T-helper 1 cell treated with Interleukin-12 subunit alpha and Interleukin-12 subunit beta and Interleukin-4 antibody, amounts not matched to agents 30 ng/mL and 1 ng/mL, for 36 hours (primary cell): ENCODE data around the gene ADAMTS7. TPM values are rescaled to one million over a fixed set of nuclear protein-coding genes. Genes with fewer than 3 reads are reported as not detected.
"Not testable (repeated sequence)": the region's sequence is repeated elsewhere in the genome, so short reads cannot be mapped to it uniquely, and the experiment has no call there.

Experiments
- intact Hi-C: fragments of 100-400 bp; cut with micrococcal nuclease; formaldehyde crosslinking; loops from one replicate; pipeline ENCODE4 v1.15.1; 2024
- total RNA-seq: library from RNA; stranded (reverse); gene quantifications from 2 replicates; pipeline ENCODE4 v1.2.3, GENCODE V29; 2022

ADAMTS7 gene
- total RNA-seq, 1 donor from 2014 or later = 0.32 TPM

DNA sequence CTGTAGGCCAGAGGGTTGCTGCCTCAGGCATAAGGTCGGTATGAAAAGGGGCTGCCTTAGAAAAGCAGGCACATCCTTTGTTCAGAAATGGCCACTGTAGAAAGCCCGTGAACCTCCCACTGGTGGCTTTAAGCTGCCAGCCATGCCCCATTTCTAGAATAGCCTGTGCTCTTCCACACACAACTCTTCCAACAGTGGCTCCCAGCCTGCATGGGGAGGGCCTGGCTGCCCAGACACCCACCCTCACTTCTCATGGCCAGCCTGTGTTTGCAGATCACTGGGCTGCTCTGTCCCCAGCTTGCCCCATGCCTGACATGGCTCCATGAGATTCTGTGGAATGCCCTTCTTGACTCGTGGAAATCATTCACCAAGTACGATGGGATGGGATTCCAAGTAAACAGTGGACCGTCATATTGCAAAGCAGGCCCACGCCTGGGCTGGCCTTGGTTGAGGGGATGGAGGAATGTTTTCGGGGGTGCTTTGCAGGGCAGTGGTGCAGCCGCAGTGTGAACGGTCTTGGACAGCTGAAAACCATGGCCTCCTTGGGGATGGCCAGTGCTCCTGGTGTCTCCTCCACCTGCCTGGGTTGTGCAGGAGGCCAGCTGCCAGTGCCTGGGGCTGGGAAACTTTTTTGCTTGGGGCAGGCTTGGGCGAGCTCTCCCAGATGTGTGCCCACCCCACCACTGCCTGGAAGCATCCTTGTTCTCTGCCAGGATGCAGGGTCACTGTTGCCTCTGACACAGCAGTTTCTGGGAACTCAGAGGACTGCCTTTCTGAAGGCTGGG, 57.3 kb downstream of the ADAMTS7 start:
- intact Hi-C loops = loop anchor here (5.0 to 10.0 kb wide), 2 partner anchors 37 to 431 kb away; no protein-coding TSS in a partner anchor

DNA sequence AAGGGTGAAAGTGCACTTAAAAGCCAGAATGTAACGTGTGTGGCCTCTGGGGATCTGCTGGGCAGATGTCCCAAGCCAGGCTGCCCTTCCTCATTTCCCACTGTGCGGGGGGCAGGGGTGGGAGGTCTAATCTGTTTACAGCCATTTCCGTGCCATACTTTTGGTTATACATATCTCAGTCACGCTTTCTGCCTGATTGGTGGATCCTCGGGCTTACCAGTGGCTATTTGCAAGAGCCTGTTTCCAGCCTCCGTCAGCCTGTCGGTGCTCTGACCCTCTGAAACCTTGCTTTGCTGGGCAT, 58.0 kb downstream of the ADAMTS7 start:
- intact Hi-C loops = loop anchor here (5.0 to 10.0 kb wide), 2 partner anchors 36 to 431 kb away; no protein-coding TSS in a partner anchor

DNA sequence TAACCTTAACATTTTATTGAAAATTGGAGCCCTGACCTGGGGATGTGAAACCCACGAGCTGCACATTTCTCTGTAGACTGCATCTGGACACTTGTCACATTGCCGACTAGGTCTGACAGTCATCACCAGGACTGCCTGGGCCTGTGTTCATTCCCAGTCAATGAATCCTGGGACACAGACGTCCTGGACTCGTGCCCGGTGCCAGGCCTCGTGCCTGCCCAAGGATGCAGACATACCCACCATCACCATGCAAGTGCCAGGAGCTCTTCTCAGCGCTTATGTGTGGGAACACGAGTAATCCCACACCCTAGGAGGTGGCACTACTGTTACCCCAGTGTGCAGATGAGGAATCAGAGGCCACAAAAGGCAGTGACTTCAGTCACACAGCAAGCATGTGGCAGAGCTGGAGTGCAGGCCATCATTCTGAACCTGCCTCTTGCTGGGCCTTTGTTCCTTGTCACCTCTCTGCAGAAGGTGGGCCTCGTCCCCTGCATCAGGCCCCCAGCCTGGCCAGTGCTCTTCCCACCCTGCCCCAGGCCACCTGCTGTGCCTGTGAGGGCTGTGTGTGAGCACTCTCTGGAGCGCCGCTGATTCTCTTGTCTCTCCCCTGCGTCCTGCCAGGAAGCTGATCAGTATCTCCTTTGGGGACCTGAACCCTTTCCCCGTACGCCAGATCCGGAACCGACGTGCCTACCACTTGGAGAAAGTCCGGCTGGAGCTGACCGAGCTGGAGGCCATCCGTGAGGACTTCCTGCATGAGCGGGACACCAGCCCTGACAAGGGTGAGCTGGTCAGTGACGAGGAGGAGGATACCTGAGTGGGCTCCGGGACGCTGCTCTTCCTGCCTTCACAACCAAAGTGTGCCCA, 58.5 kb downstream of the ADAMTS7 start:
- intact Hi-C loops = loop anchor here (5.0 to 10.0 kb wide), 2 partner anchors 35 to 432 kb away; no protein-coding TSS in a partner anchor

DNA sequence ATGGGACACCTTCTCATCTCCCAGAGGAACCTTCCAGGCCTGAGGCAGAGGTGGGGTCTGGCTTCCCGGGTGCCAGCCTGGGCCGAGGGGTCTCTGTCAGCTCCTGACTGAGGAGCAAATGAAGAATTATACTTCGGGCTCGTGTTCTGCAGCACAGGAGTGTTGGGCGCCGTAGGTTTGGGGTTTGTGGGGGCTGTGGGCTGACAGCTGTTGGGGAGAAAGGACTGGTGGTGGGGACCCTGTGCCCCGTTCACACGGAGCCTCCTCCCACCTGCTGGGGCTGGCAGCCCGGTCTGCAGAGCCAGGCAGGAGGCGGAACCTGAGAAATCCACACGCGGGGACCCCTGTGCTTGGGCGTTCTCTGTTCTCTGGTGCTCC, 59.7 kb downstream of the ADAMTS7 start:
- intact Hi-C loops = loop anchor here (1.0 to 10.0 kb wide), 8 partner anchors 10 to 638 kb away; partner anchors contain the start of genes IREB2 and PSMA4

DNA sequence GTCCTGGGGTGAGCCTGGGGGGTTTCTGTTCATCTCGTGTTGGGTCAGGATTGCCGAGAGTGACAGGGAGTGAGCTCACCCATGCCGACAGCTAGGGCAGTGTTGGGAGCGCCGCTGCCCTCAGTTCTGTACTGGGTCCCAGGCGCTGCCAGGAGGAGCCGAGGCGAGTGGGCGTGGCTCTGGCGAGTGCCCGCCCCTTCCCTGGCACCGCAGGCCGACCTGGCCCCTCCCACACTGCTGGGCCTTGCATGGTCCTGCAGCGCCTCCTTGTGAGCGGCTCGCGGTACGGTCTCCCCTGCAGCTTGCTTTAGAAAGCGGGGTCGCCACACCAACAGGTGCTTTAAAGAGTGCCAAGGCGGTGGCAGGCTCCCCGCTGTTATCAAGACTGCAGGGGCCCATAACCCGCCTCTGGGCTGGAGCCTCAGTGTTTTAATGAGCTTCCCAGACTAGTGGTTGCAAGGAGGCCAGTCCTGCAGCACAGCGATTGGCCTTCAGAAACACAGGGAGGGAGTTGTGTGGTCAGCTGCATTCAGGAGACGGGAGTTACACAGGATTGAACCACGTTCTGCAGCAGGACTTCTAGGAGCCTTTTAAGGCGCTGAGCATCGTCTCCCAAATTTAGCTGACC, 60.2 kb downstream of the ADAMTS7 start:
- intact Hi-C loops = loop anchor here (1.0 to 10.0 kb wide), 8 partner anchors 10 to 638 kb away; partner anchors contain the start of genes IREB2 and PSMA4

DNA sequence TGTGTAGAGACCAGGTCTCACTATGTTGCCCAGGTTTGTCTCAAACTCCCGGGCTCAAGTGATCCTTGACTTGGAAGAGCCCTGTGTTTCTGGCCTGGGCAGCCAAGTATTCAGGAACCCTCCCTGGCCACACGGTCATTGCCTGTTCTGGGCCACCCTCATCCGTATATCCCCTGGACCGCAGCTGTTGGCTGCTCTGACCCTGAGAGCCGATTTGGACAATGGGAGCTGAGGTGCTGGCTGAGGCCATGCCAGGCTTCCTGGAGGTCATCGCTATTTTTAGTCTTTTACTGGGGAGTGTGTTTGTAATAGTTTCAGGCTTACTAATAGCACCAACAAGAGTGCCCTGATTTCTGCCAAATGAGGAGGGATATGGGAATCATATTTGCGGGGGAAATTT, 60.7 kb downstream of the ADAMTS7 start:
- intact Hi-C loops = loop anchor here (2.0 to 10.0 kb wide), 3 partner anchors 33 to 434 kb away; partner anchors contain the start of gene IREB2

DNA sequence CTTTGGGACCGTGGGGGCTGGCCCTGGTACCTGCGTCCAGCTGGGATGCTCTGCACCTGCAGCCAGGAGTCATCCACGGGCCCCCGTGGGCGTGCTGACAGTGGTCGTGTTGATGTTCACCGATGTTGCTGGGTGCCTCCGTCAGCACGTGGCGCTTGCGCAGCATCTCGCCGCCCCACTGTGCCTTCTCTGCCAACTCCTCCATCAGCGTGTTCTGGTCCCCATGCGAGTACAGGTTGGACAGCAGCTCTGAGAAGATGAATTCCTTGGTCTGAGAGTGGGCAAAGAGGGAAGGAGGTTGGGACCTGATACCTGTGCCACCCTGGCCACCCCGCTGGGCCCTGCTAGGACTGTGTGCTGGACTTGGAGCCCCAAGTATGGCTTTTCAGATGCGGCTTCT, 61.4 kb downstream of the ADAMTS7 start:
- intact Hi-C loops = loop anchor here (2.0 to 10.0 kb wide), 3 partner anchors 33 to 435 kb away; partner anchors contain the start of gene IREB2

DNA sequence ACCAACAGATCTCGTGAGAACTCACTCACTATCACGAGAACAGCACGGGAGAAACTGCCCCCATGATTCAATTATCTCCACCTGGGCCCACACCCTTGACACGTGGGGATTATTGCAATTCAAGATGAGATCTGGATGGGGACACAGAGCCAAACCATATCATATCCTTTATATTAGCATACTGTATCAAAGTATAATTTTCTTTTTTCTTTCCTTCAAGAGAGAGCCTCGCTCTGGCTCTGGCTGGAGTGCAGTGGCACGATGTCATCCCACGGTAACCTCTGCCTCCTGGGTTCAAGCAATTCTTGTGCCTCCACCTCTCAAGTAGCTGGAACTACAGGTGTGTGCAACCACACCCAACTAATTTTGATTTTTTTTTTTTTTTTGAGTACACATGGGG, 63.4 kb downstream of the ADAMTS7 start:
- intact Hi-C loops = not testable (repeated sequence)

DNA sequence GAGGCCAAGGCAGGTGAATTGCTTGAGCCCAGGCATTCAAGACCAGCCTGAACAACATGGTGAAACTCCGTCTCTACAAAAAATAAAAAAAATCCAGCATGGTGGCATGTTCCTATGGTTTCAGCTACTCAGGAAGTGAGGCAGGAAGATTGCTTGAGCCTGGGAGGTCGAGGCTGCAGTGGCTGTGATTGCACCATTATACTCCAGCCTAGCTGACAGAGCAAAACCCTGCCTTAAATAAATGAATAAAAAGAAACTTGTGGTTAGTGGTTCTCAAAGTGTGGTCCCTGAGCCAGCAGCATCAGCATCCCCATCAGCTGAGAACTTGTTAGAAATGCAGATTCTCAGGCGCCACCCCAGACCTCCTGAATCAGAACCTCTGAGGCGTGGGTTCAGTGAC, 69.6 kb downstream of the ADAMTS7 start:
- intact Hi-C loops = not testable (repeated sequence)

DNA sequence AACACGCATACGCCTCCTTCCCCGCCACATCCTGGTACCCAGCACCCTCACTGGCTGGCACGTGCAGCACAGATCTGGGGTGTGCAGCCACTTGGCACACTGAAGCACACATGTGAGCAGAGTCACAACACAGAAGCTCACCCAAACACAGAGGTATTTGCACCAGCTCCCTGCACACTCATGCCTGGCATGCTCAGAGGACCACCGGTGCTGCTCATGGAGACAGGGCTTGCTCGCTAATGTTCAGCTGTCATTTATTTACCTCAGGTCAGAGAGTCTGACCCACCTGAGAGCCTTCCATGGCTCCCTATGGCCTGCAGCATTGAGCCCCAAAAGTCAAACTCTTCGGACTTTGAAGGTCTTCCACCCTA, 70.4 kb downstream of the ADAMTS7 start:
- intact Hi-C loops = no loop called here

DNA sequence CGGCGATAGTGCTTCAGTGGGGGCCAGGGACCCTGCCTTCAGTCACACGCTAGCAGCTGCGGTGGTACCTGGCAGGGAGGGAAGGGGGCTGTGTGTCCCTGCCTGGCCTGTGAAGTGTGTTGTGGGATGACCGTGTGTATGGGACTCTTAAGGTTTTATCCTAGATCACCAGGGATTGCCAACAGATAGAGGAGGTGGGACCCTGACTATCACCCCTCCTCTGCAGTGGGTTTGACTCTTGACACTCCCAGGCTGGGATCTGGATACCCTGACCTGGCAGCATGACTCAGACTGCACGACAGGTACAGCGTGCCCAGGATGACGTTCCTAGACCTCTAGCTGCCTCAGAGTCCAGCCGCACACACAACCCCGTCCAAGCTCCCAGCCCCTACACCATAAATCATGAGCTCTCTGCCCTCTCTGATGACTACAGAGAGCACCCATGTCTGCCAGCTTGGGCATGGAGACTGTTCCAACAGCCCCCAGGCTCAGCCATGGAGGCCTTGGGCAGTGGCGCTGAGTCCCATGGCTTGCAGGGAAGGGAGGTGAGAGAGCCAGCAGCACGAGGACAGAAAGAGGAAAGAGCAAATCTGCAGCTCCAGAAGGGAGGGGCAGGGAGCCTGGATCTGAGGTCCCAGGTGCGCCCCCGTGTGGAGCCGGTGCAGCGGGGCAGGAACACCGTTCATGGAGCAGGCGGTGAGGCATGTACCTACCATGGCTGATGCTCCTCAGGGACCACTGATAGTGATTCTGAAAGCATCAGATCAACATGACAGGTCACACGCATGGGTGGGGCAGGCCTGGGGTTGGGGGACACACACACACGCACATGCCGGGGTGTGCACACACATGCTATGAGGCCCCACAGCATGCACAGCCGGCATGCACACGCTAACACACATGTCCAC, 71.0 kb downstream of the ADAMTS7 start:
- intact Hi-C loops = no loop called here

DNA sequence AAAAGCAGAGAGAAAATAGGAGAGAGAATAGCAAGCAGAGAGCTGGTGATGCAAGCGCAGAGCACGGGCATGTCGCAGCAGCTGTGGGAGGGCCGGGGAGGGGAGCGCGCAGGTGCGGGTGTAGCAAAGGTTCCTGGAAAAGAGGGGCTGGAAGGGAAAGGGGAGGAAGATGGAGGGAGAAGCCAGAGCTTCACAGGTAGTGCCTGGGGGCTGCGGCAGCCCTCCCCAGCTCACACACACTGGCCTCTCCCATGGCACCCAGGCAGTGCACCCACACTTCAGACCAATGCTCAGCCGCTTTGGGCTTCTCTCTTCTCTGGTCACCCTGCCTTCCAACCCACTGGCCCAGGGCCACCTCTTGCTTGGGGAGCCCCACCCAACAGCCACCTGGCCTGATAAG, 72.1 kb downstream of the ADAMTS7 start:
- intact Hi-C loops = no loop called here

DNA sequence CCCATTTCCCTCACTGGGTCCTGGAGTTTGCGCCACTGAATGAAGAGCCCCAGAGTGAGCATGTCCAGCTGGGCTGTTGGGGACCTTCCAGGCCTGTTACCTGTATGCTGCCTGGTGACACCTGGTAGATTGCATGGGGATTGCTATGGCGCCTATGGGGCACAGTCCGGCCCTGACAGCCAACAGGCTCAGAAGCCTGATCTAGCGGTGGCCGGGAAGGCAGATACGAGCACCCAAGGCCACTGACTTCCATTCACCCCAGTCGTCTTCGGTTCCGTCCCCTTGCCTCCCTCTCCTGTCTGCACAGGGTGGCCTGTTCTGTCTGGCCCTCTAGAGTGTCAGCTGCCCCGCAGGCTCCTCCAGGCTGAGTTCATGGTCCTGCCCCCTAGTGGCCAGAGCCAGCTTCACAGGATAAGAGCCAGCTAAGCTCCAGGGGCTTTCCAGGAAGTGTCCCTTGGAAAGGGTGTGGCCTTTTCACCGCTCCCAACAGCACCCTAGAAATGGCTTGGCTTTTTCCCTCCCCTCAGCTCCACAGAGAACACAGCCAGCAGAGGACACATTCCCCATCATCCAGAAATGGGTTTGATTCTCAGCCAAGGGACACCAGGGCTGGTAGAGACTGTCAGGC, 73.2 kb downstream of the ADAMTS7 start:
- intact Hi-C loops = loop anchor here (2.0 kb wide), 1 partner anchor 827 kb away; no protein-coding TSS in a partner anchor

DNA sequence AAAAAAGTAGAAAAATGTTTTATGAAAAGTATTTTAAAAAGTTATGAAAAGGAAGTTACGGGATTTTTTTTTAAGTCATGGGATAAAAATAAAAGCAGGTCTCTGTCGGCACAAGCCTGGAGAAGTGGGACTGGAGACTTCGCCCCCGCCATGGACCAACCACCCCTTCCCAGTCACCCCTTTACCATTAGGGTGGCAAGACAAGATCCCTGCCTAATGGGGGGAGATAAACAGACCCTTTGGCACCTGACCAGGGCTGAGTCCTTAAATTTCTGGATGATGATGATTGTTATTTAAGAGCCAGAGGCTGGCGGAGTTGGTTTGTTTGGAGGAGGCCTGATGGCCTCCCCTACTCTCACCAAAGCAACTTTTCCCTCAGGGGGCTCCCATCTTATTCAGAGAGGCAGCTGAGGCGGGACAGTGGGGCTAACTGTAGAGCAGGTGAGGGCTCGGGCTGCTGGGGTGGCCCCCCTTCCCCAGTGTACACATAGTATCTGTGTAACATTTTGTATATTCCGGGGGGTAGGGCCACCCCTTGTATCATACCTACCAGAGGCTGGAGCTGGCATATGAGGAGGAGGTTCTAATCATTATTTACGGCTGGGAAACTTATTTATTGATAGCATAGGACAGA, 74.0 kb downstream of the ADAMTS7 start:
- intact Hi-C loops = loop anchor here (2.0 kb wide), 1 partner anchor 827 kb away; no protein-coding TSS in a partner anchor

DNA sequence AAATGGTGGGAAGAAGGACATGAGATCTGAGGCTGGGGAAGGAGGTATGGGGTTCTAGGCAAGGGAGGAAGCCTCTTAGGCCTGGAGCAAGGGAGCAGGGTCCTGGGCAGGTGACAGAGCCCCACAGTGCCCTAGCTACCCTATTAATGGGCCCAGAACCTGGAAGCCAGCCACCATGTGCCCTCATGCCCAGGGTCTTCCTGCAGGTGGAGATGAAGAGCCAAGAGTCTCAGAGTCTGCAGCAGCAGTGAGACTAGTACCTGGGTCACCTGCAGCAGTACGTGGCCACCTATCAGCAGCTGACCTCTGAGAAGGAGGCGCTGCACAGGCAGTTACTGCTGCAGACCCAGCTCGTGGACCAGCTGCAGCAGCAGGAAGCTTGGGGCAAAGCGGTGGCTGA, 75.0 kb downstream of the ADAMTS7 start:
- intact Hi-C loops = loop anchor here (2.0 kb wide), 1 partner anchor 825 kb away; no protein-coding TSS in a partner anchor

DNA sequence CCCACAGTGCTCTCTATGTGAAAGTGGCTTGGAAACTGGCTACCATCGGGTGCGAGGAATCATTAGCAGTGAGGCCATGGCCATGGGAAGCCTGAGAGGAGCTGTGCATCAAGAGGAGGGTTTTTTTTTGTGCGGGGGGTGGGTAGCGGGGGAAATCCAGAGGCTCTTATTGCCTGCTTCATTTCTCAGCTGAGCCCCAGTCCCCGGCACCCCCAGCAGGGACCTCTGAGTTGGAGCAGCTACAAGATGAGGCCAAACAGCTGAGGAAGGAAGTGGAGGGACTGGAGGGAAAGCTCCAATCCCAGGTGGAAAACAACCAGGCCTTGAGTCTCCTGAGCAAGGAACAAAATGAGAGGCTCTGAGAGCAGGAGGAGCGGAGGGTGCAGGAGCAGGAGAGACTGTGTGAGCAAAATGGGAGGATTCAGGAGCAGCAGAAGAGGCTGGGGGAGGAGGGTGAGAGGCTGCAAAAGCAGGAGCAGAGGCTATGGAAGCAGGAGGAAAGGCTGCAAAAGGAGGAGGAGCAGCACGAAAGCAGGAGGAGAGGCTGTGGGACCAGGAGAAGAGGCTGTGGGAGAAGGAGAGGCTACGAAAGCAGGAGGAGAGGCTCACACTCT, 76.7 kb downstream of the ADAMTS7 start:
- intact Hi-C loops = no loop called here

DNA sequence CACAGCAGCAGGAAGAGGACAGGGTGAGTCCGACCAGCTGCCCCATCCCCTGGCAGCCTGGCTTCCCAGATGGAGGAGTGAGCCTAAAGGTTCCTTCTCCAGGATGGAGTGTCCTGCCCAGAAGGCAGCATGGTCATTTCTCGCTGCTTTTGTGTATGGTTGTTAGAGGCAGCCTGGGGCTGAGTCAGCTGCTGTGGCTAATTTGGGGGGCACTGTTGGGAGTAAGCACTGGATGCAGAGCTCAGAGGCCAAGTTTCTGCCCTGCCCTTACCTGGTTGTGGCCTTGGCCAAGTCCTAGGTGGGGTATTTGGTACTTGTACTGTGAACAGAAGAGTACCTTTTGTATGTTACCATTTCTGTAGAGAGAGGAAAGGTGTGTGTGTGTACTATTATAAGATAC, 78.6 kb downstream of the ADAMTS7 start:
- intact Hi-C loops = no loop called here

DNA sequence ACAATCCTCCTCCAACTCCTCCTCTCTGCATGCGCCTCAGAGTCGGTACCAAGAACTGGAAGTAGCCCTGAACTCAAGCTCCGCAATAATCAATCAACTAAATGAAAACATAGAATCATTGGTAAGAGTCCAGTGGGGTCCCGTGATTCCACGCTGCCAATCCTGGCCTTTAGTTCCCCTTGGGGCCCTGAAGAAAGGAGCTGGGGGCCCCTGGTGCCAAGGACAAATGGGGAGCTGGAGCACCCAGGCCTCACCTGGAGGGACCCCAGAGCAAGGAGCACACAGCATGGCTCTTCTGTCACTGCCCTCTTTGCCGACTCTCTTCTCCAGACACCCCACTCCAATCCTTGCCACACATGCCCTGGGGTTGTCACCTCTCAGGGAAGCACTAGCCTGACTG, 80.3 kb downstream of the ADAMTS7 start:
- intact Hi-C loops = no loop called here

DNA sequence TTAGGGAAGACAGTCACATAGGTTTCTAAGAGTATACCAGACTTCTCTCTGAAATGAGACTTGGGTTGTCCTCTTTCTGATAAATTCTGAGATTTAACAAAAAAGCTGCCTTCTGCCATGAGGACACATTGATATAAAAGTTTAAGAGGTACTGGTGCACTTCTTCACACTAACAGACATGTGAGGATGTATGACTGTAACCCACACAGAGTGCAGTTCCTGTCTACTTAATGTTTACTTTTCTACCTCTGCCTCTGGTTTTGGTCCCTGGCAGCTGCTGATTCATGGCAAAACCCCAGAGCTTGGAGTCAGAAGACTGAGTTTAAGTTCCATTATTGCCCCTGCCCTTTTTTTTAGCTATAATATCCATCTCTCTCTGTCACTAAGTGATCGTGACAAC, 82.8 kb downstream of the ADAMTS7 start:
- intact Hi-C loops = not testable (repeated sequence)
